ENCODE data around the gene GLG1. TPM values are rescaled to one million over a fixed set of nuclear protein-coding genes. Genes with fewer than 3 reads are reported as not detected.

GLG1 gene
- polyA plus RNA-seq, 1 donor from 2014 or later = 36.6 TPM

DNA sequence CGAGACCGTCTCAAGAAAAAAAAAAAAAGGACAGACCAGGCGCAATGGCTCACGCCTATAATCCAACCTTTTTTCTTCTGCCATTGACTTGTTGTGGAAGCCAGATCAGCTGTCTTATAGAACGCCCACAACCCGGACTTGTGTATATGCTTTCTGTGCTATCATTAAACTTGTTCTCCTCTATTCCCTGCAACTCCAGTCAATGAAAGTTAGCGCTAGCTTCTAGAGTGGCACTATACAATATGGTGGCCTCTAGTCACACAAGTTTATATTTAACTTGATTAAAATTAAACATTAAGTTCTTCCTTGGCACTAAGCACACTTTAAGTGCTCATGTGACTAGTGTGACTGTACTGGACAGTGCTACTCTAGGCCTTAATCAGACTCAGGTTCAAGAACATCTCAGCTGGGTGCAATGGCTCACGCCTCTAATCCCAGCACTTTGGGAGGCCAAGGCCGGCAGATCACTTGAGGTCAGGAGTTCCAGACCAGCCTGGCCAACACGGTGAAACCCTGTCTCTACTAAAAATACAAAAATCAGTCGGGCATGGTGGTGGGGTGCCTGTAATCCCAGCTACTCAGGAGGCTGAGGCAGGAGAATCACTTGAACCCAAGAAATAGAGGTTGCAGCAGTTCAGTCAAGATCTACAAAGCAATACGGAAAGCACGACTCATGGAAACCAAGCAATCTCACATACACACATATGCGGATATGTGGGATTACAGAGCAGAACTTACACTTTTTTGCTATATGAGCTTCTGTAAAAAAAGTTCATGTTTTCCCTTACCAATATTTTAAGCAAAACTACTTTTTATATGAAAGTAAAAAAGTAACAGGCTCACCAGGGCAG is 18.8 kb upstream of the GLG1 start:
- Histone ChIP-seq H3K9me2 (ENCODE audit: insufficient read depth, low read length) (no peaks in the 10 kb centered on the region), H3F3A (ENCODE audit: insufficient read depth, low read length, poor library complexity, severe bottlenecking) (no peaks in the 10 kb centered on the region), H3K27ac (ENCODE audit: low read length) (no peak overlapping the region), H3K9me3 (ENCODE audit: low read length) (no peaks in the 10 kb centered on the region), H3K9ac (ENCODE audit: low read length) (no peak overlapping the region), H3K4me3 (ENCODE audit: low read length) (no peak overlapping the region), H3K4me2 (ENCODE audit: low read length) (no peak overlapping the region), H3K79me2 (replicated peaks; ENCODE audit: insufficient read depth, low read length) (no peaks in the 10 kb centered on the region), H4K20me1 (ENCODE audit: insufficient read depth) (no peaks in the 10 kb centered on the region), H3K36me3 (ENCODE audit: insufficient read depth, low read length) (no peaks in the 10 kb centered on the region), H3K27me3 (ENCODE audit: insufficient read depth, low read depth, low read length) (no peaks in the 10 kb centered on the region), H2AFZ (ENCODE audit: low read depth, low read length) (no peak overlapping the region)
- TF ChIP-seq MXI1 (conservative IDR thresholded peaks at IDR 0.05; ENCODE audit: poor library complexity, severe bottlenecking) (no peak), REST (IDR thresholded peaks at IDR 0.05; ENCODE audit: borderline replicate concordance) (no peak), SMC3 (conservative IDR thresholded peaks at IDR 0.05; ENCODE audit: poor library complexity) (no peak), POLR2AphosphoS5 (IDR thresholded peaks at IDR 0.05) (no peak), RAD21 (conservative IDR thresholded peaks at IDR 0.05) (no peak), TAF1 (IDR thresholded peaks at IDR 0.05; ENCODE audit: low read depth) (no peak), EP300 (conservative IDR thresholded peaks at IDR 0.05; ENCODE audit: poor library complexity, severe bottlenecking) (no peak), EZH2 (IDR thresholded peaks at IDR 0.05; ENCODE audit: borderline replicate concordance, insufficient read depth, low read length, poor library complexity, severe bottlenecking) (no peak)
- TF ChIP-seq, protein P1, sequence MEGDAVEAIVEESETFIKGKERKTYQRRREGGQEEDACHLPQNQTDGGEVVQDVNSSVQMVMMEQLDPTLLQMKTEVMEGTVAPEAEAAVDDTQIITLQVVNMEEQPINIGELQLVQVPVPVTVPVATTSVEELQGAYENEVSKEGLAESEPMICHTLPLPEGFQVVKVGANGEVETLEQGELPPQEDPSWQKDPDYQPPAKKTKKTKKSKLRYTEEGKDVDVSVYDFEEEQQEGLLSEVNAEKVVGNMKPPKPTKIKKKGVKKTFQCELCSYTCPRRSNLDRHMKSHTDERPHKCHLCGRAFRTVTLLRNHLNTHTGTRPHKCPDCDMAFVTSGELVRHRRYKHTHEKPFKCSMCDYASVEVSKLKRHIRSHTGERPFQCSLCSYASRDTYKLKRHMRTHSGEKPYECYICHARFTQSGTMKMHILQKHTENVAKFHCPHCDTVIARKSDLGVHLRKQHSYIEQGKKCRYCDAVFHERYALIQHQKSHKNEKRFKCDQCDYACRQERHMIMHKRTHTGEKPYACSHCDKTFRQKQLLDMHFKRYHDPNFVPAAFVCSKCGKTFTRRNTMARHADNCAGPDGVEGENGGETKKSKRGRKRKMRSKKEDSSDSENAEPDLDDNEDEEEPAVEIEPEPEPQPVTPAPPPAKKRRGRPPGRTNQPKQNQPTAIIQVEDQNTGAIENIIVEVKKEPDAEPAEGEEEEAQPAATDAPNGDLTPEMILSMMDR (IDR thresholded peaks at IDR 0.05; ENCODE audit: poor library complexity, severe bottlenecking) = no peak

DNA sequence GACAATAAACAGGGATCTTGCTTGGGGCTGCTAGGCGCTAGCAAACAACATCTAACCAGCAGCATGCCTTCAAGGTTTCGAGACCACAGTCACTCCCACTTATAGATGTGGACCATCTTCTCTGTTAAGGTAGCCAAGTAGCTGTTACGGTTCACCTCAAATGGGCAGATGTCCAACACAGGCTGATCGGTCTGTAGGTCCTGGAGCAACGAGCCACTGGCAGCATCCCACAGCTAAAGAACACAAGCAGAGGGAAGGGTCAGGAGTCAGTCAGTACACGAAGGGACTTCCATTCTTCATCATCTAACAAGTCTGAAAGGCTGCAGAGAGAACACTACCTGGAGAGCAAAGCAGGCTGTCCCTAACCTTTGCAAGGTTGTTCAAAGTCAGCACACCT is 16.9 kb upstream of the GLG1 start:
- H3K27ac ChIP-seq (ENCODE audit: low read length) = no peak overlapping the region
- H3K9me2 ChIP-seq (ENCODE audit: insufficient read depth, low read length) = no peaks in the 10 kb centered on the region
- no peaks in the 10 kb centered on the region for H4K20me1 ChIP-seq (ENCODE audit: insufficient read depth)
- H3F3A ChIP-seq (ENCODE audit: insufficient read depth, low read length, poor library complexity, severe bottlenecking) = no peaks in the 10 kb centered on the region
- H3K27me3 ChIP-seq (ENCODE audit: insufficient read depth, low read depth, low read length) = no peaks in the 10 kb centered on the region
- H2AFZ ChIP-seq (ENCODE audit: low read depth, low read length) = no peak overlapping the region
- no peak overlapping the region for H3K4me2 ChIP-seq (ENCODE audit: low read length)
- TF ChIP-seq, protein P1 (IDR thresholded peaks at IDR 0.05; ENCODE audit: poor library complexity, severe bottlenecking) = no peak
- no peak for TF ChIP-seq EP300 (conservative IDR thresholded peaks at IDR 0.05; ENCODE audit: poor library complexity, severe bottlenecking)
- TF ChIP-seq REST (IDR thresholded peaks at IDR 0.05; ENCODE audit: borderline replicate concordance) = no peak
- no peak for TF ChIP-seq MXI1 (conservative IDR thresholded peaks at IDR 0.05; ENCODE audit: poor library complexity, severe bottlenecking)
- TF ChIP-seq POLR2AphosphoS5 (IDR thresholded peaks at IDR 0.05) = no peak
- no peak for TF ChIP-seq SMC3 (conservative IDR thresholded peaks at IDR 0.05; ENCODE audit: poor library complexity)
- TF ChIP-seq EZH2 (IDR thresholded peaks at IDR 0.05; ENCODE audit: borderline replicate concordance, insufficient read depth, low read length, poor library complexity, severe bottlenecking) = no peak
- no peak for TF ChIP-seq TAF1 (IDR thresholded peaks at IDR 0.05; ENCODE audit: low read depth)
- TF ChIP-seq RAD21 (conservative IDR thresholded peaks at IDR 0.05) = no peak
- H3K9me3 ChIP-seq (ENCODE audit: low read length) = no peaks in the 10 kb centered on the region
- no peak overlapping the region for H3K4me3 ChIP-seq (ENCODE audit: low read length)
- no peaks in the 10 kb centered on the region for H3K36me3 ChIP-seq (ENCODE audit: insufficient read depth, low read length)
- H3K79me2 ChIP-seq (replicated peaks; ENCODE audit: insufficient read depth, low read length) = no peaks in the 10 kb centered on the region
- H3K9ac ChIP-seq (ENCODE audit: low read length) = no peak overlapping the region

Measured in neural cell (in vitro differentiated cells).